ENCODE results near the gene KRTAP10-11.

Gene KRTAP10-11

GRCh38 chr21:44613386-44614155 lies 32.6 kb upstream of the KRTAP10-11 start:
- Histone ChIP-seq H3K27me3 (peaks cover 0 to 5% (median 0%) of the 10 kb centered on the region in 11 experiments; a peak in 3 of 22 replicates), H3K4me2 (no peak overlapping the region), H3K4me3 (no peak overlapping the region), H4K20me1 (no peaks in the 10 kb centered on the region), H3K27ac (no peak overlapping the region), H3K36me3 (peaks cover 0 to 7% (median 0%) of the 10 kb centered on the region in 11 experiments; a peak in 4 of 22 replicates), H3K9me3 (replicated peaks in 1 of 11) (peaks cover 35 to 41% (median 37%) of the 10 kb centered on the region in 11 experiments), H3K9ac (no peak overlapping the region), H3K4me1 (peaks cover 20 to 46% (median 38%) of the 10 kb centered on the region in 10 experiments)
- no peak for TF ChIP-seq Cebpa-rat (IDR thresholded peaks at IDR 0.05)

GRCh38 chr21:44614161-44614631 lies 32.0 kb upstream of the KRTAP10-11 start:
- Histone ChIP-seq H3K4me2 (peak overlapping the region in 5 of 11 experiments; percentile 65 to 77 (median 71); a peak in 10 of 22 replicates), H3K36me3 (peaks cover 0 to 7% (median 0%) of the 10 kb centered on the region in 11 experiments; a peak in 4 of 22 replicates)

GRCh38 chr21:44614961-44615391 lies 31.2 kb upstream of the KRTAP10-11 start:
- no peak overlapping the region for H3K27ac ChIP-seq
- peaks cover 0 to 5% (median 0%) of the 10 kb centered on the region in 11 experiments; a peak in 3 of 22 replicates for H3K27me3 ChIP-seq
- no peak overlapping the region for H3K9ac ChIP-seq
- H3K36me3 ChIP-seq, result peaks cover 0 to 6% (median 0%) of the 10 kb centered on the region in 11 experiments; a peak in 4 of 22 replicates
- no peak overlapping the region for H3K4me3 ChIP-seq
- H4K20me1 ChIP-seq, result no peaks in the 10 kb centered on the region
- peak overlapping the region in 8 of 11 experiments; percentile 50 to 77 (median 66); a peak in 13 of 22 replicates for H3K4me2 ChIP-seq
- H3K9me3 ChIP-seq (replicated peaks in 1 of 11), result peaks cover 25 to 32% (median 28%) of the 10 kb centered on the region in 11 experiments
- H3K4me1 ChIP-seq, result peaks cover 30 to 54% (median 46%) of the 10 kb centered on the region in 10 experiments
- TF ChIP-seq Cebpa-rat (IDR thresholded peaks at IDR 0.05), result no peak

More at GRCh38 chr21:44614161-44614631, 32.0 kb upstream of the KRTAP10-11 start:
- Histone ChIP-seq H3K4me3 (no peak overlapping the region), H3K27me3 (peaks cover 0 to 5% (median 0%) of the 10 kb centered on the region in 11 experiments; a peak in 3 of 22 replicates), H3K9me3 (replicated peaks in 1 of 11) (peaks cover 29 to 35% (median 31%) of the 10 kb centered on the region in 11 experiments), H3K27ac (no peak overlapping the region), H4K20me1 (no peaks in the 10 kb centered on the region), H3K9ac (no peak overlapping the region), H3K4me1 (peaks cover 26 to 53% (median 45%) of the 10 kb centered on the region in 10 experiments)
- no peak for TF ChIP-seq Cebpa-rat (IDR thresholded peaks at IDR 0.05)

- peaks cover 0 to under 1% (median 0%) of the 10 kb centered on the region in 11 experiments; a peak in 2 of 22 replicates for H3K36me3 ChIP-seq
- peaks cover 30 to 54% (median 46%) of the 10 kb centered on the region in 10 experiments for H3K4me1 ChIP-seq
- H3K4me2 ChIP-seq, result peak overlapping the region in 9 of 11 experiments; percentile 44 to 77 (median 65); a peak in 18 of 22 replicates
- peaks cover 0 to 5% (median 0%) of the 10 kb centered on the region in 11 experiments; a peak in 3 of 22 replicates for H3K27me3 ChIP-seq
- no peaks in the 10 kb centered on the region for H4K20me1 ChIP-seq
- no peak overlapping the region for H3K9ac ChIP-seq
- H3K9me3 ChIP-seq (replicated peaks in 1 of 11), result peaks cover 25 to 30% (median 27%) of the 10 kb centered on the region in 11 experiments
- no peak overlapping the region for H3K27ac ChIP-seq
- no peak overlapping the region for H3K4me3 ChIP-seq
- TF ChIP-seq Cebpa-rat (IDR thresholded peaks at IDR 0.05), result no peak
Observed at GRCh38 chr21:44615466-44615865, 30.7 kb upstream of the KRTAP10-11 start.

GRCh38 chr21:44615911-44616590 lies 30.2 kb upstream of the KRTAP10-11 start:
- no peak overlapping the region; a peak in 1 of 22 replicates for H3K27ac ChIP-seq
- no peak for TF ChIP-seq Cebpa-rat (IDR thresholded peaks at IDR 0.05)
- H3K9ac ChIP-seq, result peak overlapping the region in 3 of 11 experiments; percentile 14 to 37 (median 27); a peak in 3 of 22 replicates
- no peaks in the 10 kb centered on the region for H3K36me3 ChIP-seq
- no peaks in the 10 kb centered on the region for H4K20me1 ChIP-seq
- H3K4me2 ChIP-seq, result peak overlapping the region in 9 of 11 experiments; percentile 44 to 77 (median 65); a peak in 18 of 22 replicates
- peaks cover 30 to 54% (median 46%) of the 10 kb centered on the region in 10 experiments for H3K4me1 ChIP-seq
- H3K4me3 ChIP-seq, result no peak overlapping the region
- peaks cover 19 to 27% (median 21%) of the 10 kb centered on the region in 11 experiments for H3K9me3 ChIP-seq (replicated peaks in 1 of 11)
- H3K27me3 ChIP-seq, result peaks cover 0 to 5% (median 0%) of the 10 kb centered on the region in 11 experiments; a peak in 3 of 22 replicates

GRCh38 chr21:44616591-44616926 lies 29.7 kb upstream of the KRTAP10-11 start:
- peaks cover 0 to 5% (median 0%) of the 10 kb centered on the region in 11 experiments; a peak in 3 of 22 replicates for H3K27me3 ChIP-seq
- no peaks in the 10 kb centered on the region for H3K36me3 ChIP-seq
- no peak overlapping the region; a peak in 1 of 22 replicates for H3K27ac ChIP-seq
- H3K4me3 ChIP-seq, result no peak overlapping the region
- H3K9me3 ChIP-seq (replicated peaks in 1 of 11), result peaks cover 14 to 27% (median 16%) of the 10 kb centered on the region in 11 experiments
- no peaks in the 10 kb centered on the region for H4K20me1 ChIP-seq
- H3K9ac ChIP-seq, result peak overlapping the region in 1 of 11 experiments; percentile 27; a peak in 2 of 22 replicates
- TF ChIP-seq Cebpa-rat (IDR thresholded peaks at IDR 0.05), result no peak
- H3K4me2 ChIP-seq, result peak overlapping the region in 9 of 11 experiments; percentile 44 to 77 (median 65); a peak in 17 of 22 replicates
- H3K4me1 ChIP-seq, result peaks cover 30 to 54% (median 46%) of the 10 kb centered on the region in 10 experiments

- Histone ChIP-seq H3K27me3 (peaks cover 0 to 5% (median 0%) of the 10 kb centered on the region in 11 experiments; a peak in 3 of 22 replicates), H3K9ac (no peak overlapping the region), H3K36me3 (no peaks in the 10 kb centered on the region), H3K27ac (no peak overlapping the region), H3K4me1 (peaks cover 34 to 54% (median 46%) of the 10 kb centered on the region in 10 experiments), H3K4me2 (peak overlapping the region in 8 of 11 experiments; percentile 50 to 77 (median 72); a peak in 11 of 22 replicates), H3K9me3 (replicated peaks in 1 of 11) (peaks cover 8 to 27% (median 13%) of the 10 kb centered on the region in 11 experiments; a peak in 21 of 22 replicates), H4K20me1 (no peaks in the 10 kb centered on the region), H3K4me3 (no peak overlapping the region)
- TF ChIP-seq Cebpa-rat (IDR thresholded peaks at IDR 0.05), result no peak
Observed at GRCh38 chr21:44617071-44617501, 29.1 kb upstream of the KRTAP10-11 start.

GRCh38 chr21:44618504-44618903 lies 27.7 kb upstream of the KRTAP10-11 start:
- no peak overlapping the region for H3K9ac ChIP-seq
- peaks cover 15 to 36% (median 23%) of the 10 kb centered on the region in 11 experiments for H3K9me3 ChIP-seq (replicated peaks in 1 of 11)
- H3K36me3 ChIP-seq, result no peaks in the 10 kb centered on the region
- no peak for TF ChIP-seq Cebpa-rat (IDR thresholded peaks at IDR 0.05)
- H3K27me3 ChIP-seq, result peaks cover 0 to 5% (median 0%) of the 10 kb centered on the region in 11 experiments; a peak in 3 of 22 replicates
- H3K4me1 ChIP-seq, result peaks cover 38 to 54% (median 49%) of the 10 kb centered on the region in 10 experiments
- H3K4me2 ChIP-seq, result peak overlapping the region; percentile 58 to 86 (median 72)
- H3K27ac ChIP-seq, result peak overlapping the region in 5 of 11 experiments; percentile 18 to 44 (median 36); a peak in 5 of 22 replicates
- no peaks in the 10 kb centered on the region for H4K20me1 ChIP-seq
- no peak overlapping the region for H3K4me3 ChIP-seq

All from BLaER1 treated with 17β-estradiol and CSF1 and Interleukin-3, amounts not matched to agents 10 nM and 100 nM (cell line).